H9 (cell line): ENCODE measurements around the gene TRIO. TPM values are rescaled to one million over a fixed set of nuclear protein-coding genes. Genes with fewer than 3 reads are reported as not detected.

Source experiments
- DNase-seq: peaks from one replicate; pipeline ENCODE4 v3.0.0-alpha.2; 2017
- H2AFZ ChIP-seq: one replicate; pipeline ENCODE4 v1.6.1; 2013; ENCODE audit warnings: mild to moderate bottlenecking, low read length, control low read depth, moderate library complexity
- H2AK5ac ChIP-seq: 2 replicates; pipeline ENCODE4 v1.6.1; 2013; ENCODE audit warnings: low read length, control low read depth, mixed read lengths; ENCODE audit not compliant: insufficient read length
- H2BK120ac ChIP-seq: one replicate; pipeline ENCODE4 v1.6.1; 2013; ENCODE audit warnings: low read depth, mild to moderate bottlenecking, low read length, control low read depth, inconsistent platforms; ENCODE audit not compliant: poor library complexity, severe bottlenecking
- H2BK12ac ChIP-seq: 2 replicates; pipeline ENCODE4 v1.6.1; 2013; ENCODE audit warnings: low read length, control low read depth, mixed read lengths, low read depth; ENCODE audit not compliant: insufficient read length
- H2BK15ac ChIP-seq: 2 replicates; pipeline ENCODE4 v1.6.1; 2013; ENCODE audit warnings: low read depth, low read length, control low read depth
- H2BK20ac ChIP-seq: one replicate; pipeline ENCODE4 v1.6.1; 2013; ENCODE audit warnings: low read depth, mild to moderate bottlenecking, low read length, control low read depth, inconsistent platforms; ENCODE audit not compliant: poor library complexity, severe bottlenecking
- H2BK5ac ChIP-seq: 2 replicates; pipeline ENCODE4 v1.6.1; 2013; ENCODE audit warnings: low read length, control low read depth, mixed read lengths; ENCODE audit not compliant: insufficient read length
- H3K14ac ChIP-seq: 2 replicates; pipeline ENCODE4 v1.6.1; 2013; ENCODE audit warnings: low read length, control low read depth; ENCODE audit not compliant: insufficient read depth
- H3K18ac ChIP-seq: 2 replicates; pipeline ENCODE4 v1.6.1; 2013; ENCODE audit warnings: low read depth, mild to moderate bottlenecking, mixed read lengths, low read length, control low read depth; ENCODE audit not compliant: insufficient read length
- H3K23ac ChIP-seq: 2 replicates; pipeline ENCODE4 v1.6.1; 2013; ENCODE audit warnings: low read length, control low read depth, mixed read lengths, low read depth; ENCODE audit not compliant: insufficient read length
- H3K23me2 ChIP-seq: 2 replicates; pipeline ENCODE4 v1.6.1; 2013; ENCODE audit warnings: low read depth, mild to moderate bottlenecking, mixed read lengths, low read length, control low read depth; ENCODE audit not compliant: insufficient read length, poor library complexity, severe bottlenecking
- H3K27ac ChIP-seq: 2 replicates; pipeline ENCODE4 v1.5.1; 2013; ENCODE audit warnings: low read length, control low read depth, mixed read lengths, low read depth; ENCODE audit not compliant: insufficient read length
- H3K27me3 ChIP-seq: 2 replicates; pipeline ENCODE4 v1.6.1; 2013; ENCODE audit warnings: low read length, control low read depth, inconsistent platforms; ENCODE audit not compliant: insufficient read depth
- H3K4ac ChIP-seq: 2 replicates; pipeline ENCODE4 v1.6.1; 2013; ENCODE audit warnings: low read depth, mild to moderate bottlenecking, control low read depth, inconsistent platforms, low read length, moderate library complexity
- H3K4me1 ChIP-seq: 2 replicates; pipeline ENCODE4 v1.6.1; 2013; ENCODE audit warnings: low read length, control low read depth, inconsistent platforms; ENCODE audit not compliant: insufficient read depth
- H3K4me2 ChIP-seq: 2 replicates; pipeline ENCODE4 v1.6.1; 2013; ENCODE audit warnings: low read length, control low read depth, mixed read lengths; ENCODE audit not compliant: insufficient read length, insufficient read depth
- H3K56ac ChIP-seq: 2 replicates; pipeline ENCODE4 v1.6.1; 2013; ENCODE audit warnings: low read depth, mild to moderate bottlenecking, mixed read lengths, low read length, control low read depth; ENCODE audit not compliant: insufficient read length
- H3K79me1 ChIP-seq: 2 replicates; pipeline ENCODE4 v1.6.1; 2013; ENCODE audit warnings: low read depth, mild to moderate bottlenecking, moderate library complexity, low read length, control low read depth, inconsistent platforms; ENCODE audit not compliant: insufficient read depth, poor library complexity, severe bottlenecking
- H3K79me2 ChIP-seq: 2 replicates; pipeline ENCODE4 v1.6.1; 2013; ENCODE audit warnings: low read length, control low read depth, inconsistent platforms; ENCODE audit not compliant: insufficient read depth
- H3K9ac ChIP-seq: 2 replicates; pipeline ENCODE4 v1.6.1; 2013; ENCODE audit warnings: low read length, control low read depth, mixed read lengths; ENCODE audit not compliant: insufficient read length; ENCODE audit errors: extremely low read depth
- H3K9me3 ChIP-seq: one replicate; pipeline ENCODE4 v1.6.1; 2013; ENCODE audit warnings: low read depth, low read length, inconsistent platforms; ENCODE audit not compliant: control insufficient read depth
- H3T11ph ChIP-seq: one replicate; pipeline ENCODE4 v1.6.1; 2013; ENCODE audit warnings: mild to moderate bottlenecking, low read length, control low read depth, inconsistent platforms
- H4K20me1 ChIP-seq: one replicate; pipeline ENCODE4 v1.6.1; 2013; ENCODE audit not compliant: control insufficient read depth, insufficient read length, insufficient read depth
- H4K5ac ChIP-seq: 2 replicates; pipeline ENCODE4 v1.6.1; 2013; ENCODE audit warnings: low read depth, mild to moderate bottlenecking, mixed read lengths, low read length, control low read depth; ENCODE audit not compliant: insufficient read length
- H4K8ac ChIP-seq: replicated peaks from 2 replicates; pipeline ENCODE4 v1.6.1; 2013; ENCODE audit warnings: low read length, control low read depth, mixed read lengths, low read depth; ENCODE audit not compliant: insufficient read length
- H4K91ac ChIP-seq: 2 replicates; pipeline ENCODE4 v1.6.1; 2013; ENCODE audit warnings: low read depth, mild to moderate bottlenecking, moderate library complexity, mixed read lengths, low read length, control low read depth; ENCODE audit not compliant: insufficient read length
- H3K27ac Mint-ChIP-seq, 3 experiments: 2 replicates in 2 of 3; 3 replicates in 1 of 3; pipeline ENCODE4 v1.8.0; 2020 to 2021; ENCODE audit warnings: mixed read lengths in 3 of 3, mild to moderate bottlenecking in 1 of 3, moderate library complexity in 1 of 3
- H3K27me3 Mint-ChIP-seq: 2 replicates; pipeline ENCODE4 v1.8.0; 2021; ENCODE audit warnings: low read depth, mild to moderate bottlenecking, moderate library complexity, mixed read lengths
- H3K36me3 Mint-ChIP-seq, 3 experiments: 2 replicates in 2 of 3; 3 replicates in 1 of 3; pipeline ENCODE4 v1.8.0; 2020 to 2021; ENCODE audit warnings: low read depth in 3 of 3, mixed read lengths in 3 of 3; ENCODE audit not compliant: insufficient read depth in 1 of 3
- H3K4me1 Mint-ChIP-seq, 2 experiments: 2 replicates each; pipeline ENCODE4 v1.8.0; 2020; ENCODE audit warnings: mixed read lengths in 2 of 2
- H3K4me3 Mint-ChIP-seq, 2 experiments: 2 replicates in 1 of 2; 3 replicates in 1 of 2; pipeline ENCODE4 v1.8.0; 2020 to 2021; ENCODE audit warnings: mild to moderate bottlenecking in 2 of 2, mixed read lengths in 2 of 2, moderate library complexity in 1 of 2
- H3K9me3 Mint-ChIP-seq, 2 experiments: 2 replicates in 1 of 2; 3 replicates in 1 of 2; pipeline ENCODE4 v1.8.0; 2020; ENCODE audit warnings: mild to moderate bottlenecking in 2 of 2, mixed read lengths in 2 of 2, moderate library complexity in 1 of 2
- WGBS: extraction: QIAGEN DNeasy Blood & Tissue Kit; methylation state at CpG from one replicate; pipeline ENCODE4 v1.1.7; 2013; ENCODE audit warnings: missing lambda C conversion rate, low lambda C conversion rate, mixed read lengths; ENCODE audit not compliant: insufficient read length; ENCODE audit errors: extremely low coverage; 5-methylcytosine and 5-hydroxymethylcytosine counted together
- total RNA-seq: library from RNA; stranded (reverse); gene quantifications from 2 replicates; pipeline ENCODE4 v1.2.1, GENCODE V29; 2021
- TF ChIP-seq, protein P1 (sequence below): fragments of 200-600 bp; sonication (generic); conservative IDR thresholded peaks from 3 replicates; pipeline ENCODE4 v1.8.0; 2021; ENCODE audit warnings: antibody characterized with exemption, mild to moderate bottlenecking

TRIO gene
- total RNA-seq, 1 experiment from 2014 or later = 87.8 TPM

DNA sequence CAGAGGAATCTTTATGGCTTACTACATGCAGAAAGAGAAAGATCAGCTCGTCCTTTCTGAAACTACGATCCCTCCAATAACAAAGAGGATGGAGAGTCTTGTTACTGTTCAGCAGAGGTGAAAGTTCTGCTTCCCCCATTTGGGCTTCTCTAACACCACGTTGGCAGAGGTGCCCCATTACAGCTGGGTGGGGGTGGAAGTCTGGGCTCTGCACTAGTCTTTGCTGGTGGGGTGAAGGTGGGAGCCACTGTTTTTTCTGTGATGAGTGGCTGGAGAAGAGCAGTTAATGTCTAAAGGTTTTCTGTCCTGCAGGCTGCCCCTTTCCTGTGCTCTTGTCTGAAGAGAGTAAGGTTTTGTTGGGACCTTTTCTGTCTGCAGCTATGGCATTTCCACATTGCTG is 373.8 kb downstream of the TRIO start:
- no CpG with 5 or more reads among the region's 3 CpGs for WGBS
- H2AFZ ChIP-seq = no peak overlapping the region
- no peak overlapping the region for H2BK120ac ChIP-seq
- no peak overlapping the region for H3K9ac ChIP-seq
- H3K14ac ChIP-seq = no peak overlapping the region
- no peak overlapping the region for H3K4me2 ChIP-seq
- H3K23me2 ChIP-seq = no peaks in the 10 kb centered on the region
- Mint-ChIP-seq H3K9me3 (peaks cover 3 to 7% of the 10 kb centered on the region in 2 experiments; a peak in 3 of 5 replicates), H3K27me3 (no peaks in the 10 kb centered on the region), H3K4me1 (peaks cover 8 to 9% of the 10 kb centered on the region in 2 experiments), H3K36me3 (no peaks in the 10 kb centered on the region), H3K27ac (no peak overlapping the region), H3K4me3 (no peak overlapping the region)
- no peaks in the 10 kb centered on the region for H3K4me1 ChIP-seq
- no peak overlapping the region for H2AK5ac ChIP-seq
- H4K5ac ChIP-seq = no peak overlapping the region
- no peaks in the 10 kb centered on the region for H3K9me3 ChIP-seq
- no peaks in the 10 kb centered on the region for H3K79me1 ChIP-seq
- H2BK20ac ChIP-seq = no peak overlapping the region
- H3K18ac ChIP-seq = no peak overlapping the region
- H2BK5ac ChIP-seq = no peak overlapping the region
- H3T11ph ChIP-seq = no peak overlapping the region
- TF ChIP-seq, protein P1, sequence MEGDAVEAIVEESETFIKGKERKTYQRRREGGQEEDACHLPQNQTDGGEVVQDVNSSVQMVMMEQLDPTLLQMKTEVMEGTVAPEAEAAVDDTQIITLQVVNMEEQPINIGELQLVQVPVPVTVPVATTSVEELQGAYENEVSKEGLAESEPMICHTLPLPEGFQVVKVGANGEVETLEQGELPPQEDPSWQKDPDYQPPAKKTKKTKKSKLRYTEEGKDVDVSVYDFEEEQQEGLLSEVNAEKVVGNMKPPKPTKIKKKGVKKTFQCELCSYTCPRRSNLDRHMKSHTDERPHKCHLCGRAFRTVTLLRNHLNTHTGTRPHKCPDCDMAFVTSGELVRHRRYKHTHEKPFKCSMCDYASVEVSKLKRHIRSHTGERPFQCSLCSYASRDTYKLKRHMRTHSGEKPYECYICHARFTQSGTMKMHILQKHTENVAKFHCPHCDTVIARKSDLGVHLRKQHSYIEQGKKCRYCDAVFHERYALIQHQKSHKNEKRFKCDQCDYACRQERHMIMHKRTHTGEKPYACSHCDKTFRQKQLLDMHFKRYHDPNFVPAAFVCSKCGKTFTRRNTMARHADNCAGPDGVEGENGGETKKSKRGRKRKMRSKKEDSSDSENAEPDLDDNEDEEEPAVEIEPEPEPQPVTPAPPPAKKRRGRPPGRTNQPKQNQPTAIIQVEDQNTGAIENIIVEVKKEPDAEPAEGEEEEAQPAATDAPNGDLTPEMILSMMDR = no peak
- DNase-seq = no peak
- H3K27ac ChIP-seq = no peak overlapping the region
- H3K27me3 ChIP-seq = no peaks in the 10 kb centered on the region
- H2BK15ac ChIP-seq = no peak overlapping the region
- no peaks in the 10 kb centered on the region for H3K79me2 ChIP-seq
- no peak overlapping the region for H4K91ac ChIP-seq
- no peak overlapping the region for H2BK12ac ChIP-seq
- no peak overlapping the region for H4K8ac ChIP-seq
- no peak overlapping the region for H3K4ac ChIP-seq
- H4K20me1 ChIP-seq = no peaks in the 10 kb centered on the region
- no peak overlapping the region for H3K56ac ChIP-seq
- no peak overlapping the region for H3K23ac ChIP-seq
